Left cardiac atrium (tissue), 4 donors: ENCODE data around the gene ADRA2C. TPM values are rescaled to one million over a fixed set of nuclear protein-coding genes. Genes with fewer than 3 reads are reported as not detected.

Experiments used
- ATAC-seq, 2 donors: fragments of 200-7000 bp; cut with Tn5 transposase; one replicate each; pipeline ENCODE4 v1.9.1; 2020; ENCODE audit warnings: mild to moderate bottlenecking in 2 of 2, moderate library complexity in 2 of 2
- DNase-seq: peaks from one replicate; pipeline ENCODE4 v3.0.0-alpha.2; 2020
- intact Hi-C, 2 donors: fragments of 100-400 bp; cut with DNase I; formaldehyde crosslinking; loops; one replicate each; pipeline versions ENCODE4 v1.14.1 to v1.15.1; 2022 to 2023
- total RNA-seq, 2 donors: library from RNA; stranded (reverse); fragmentation: NEBNext Ultra II Directional; extraction: Animal tissue kit (Norgen Biotek cat#: 25700); gene quantifications; one replicate each; pipeline ENCODE4 v1.2.1, GENCODE V29; 2021
- donor health status: DM: no; HTN: yes; CAD: no.
- donor health status: DM: no; HTN: yes; CAD: no; lungs with severe emphysema.
- donor health status: DM: yes; HTN: yes; CAD: no.
- donor health status: Dilated cardiomyopathy.

The ADRA2C gene
- total RNA-seq, 2 donors from 2014 or later: 6.8 TPM

GRCh38 chr4:3786196-3786869 is 20.1 kb downstream of the ADRA2C start:
- DNase-seq: no peak
- ATAC-seq: peak; percentile 68 to 73

GRCh38 chr4:3787489-3788365 is 21.5 kb downstream of the ADRA2C start:
- intact Hi-C loops: no loop called here
- DNase-seq (no peak), ATAC-seq (no peak)

More at GRCh38 chr4:3786196-3786869, 20.1 kb downstream of the ADRA2C start:
- intact Hi-C loops: no loop called here

GRCh38 chr4:3788366-3788660 is 22.1 kb downstream of the ADRA2C start:
- intact Hi-C loops: no loop called here
- no peak for DNase-seq

GRCh38 chr4:3789587-3789986 is 23.4 kb downstream of the ADRA2C start:
- ATAC-seq (no peak), DNase-seq (no peak)
- intact Hi-C loops: no loop called here

More at GRCh38 chr4:3788366-3788660, 22.1 kb downstream of the ADRA2C start:
- no peak for ATAC-seq

GRCh38 chr4:3790006-3790561 is 23.9 kb downstream of the ADRA2C start:
- intact Hi-C loops: no loop called here
- no peak for ATAC-seq
- peak; percentile 5 for DNase-seq

GRCh38 chr4:3791256-3791655 is 25.1 kb downstream of the ADRA2C start:
- ATAC-seq: no peak
- peak; percentile 4 for DNase-seq
- intact Hi-C loops: no loop called here

GRCh38 chr4:3791910-3792542 is 25.8 kb downstream of the ADRA2C start:
- intact Hi-C loops: no loop called here
- ATAC-seq (peak; percentile 30 to 40), DNase-seq (peak; percentile 36)

GRCh38 chr4:3792813-3793212 is 26.6 kb downstream of the ADRA2C start:
- ATAC-seq (no peak), DNase-seq (peak; percentile 9)
- intact Hi-C loops: no loop called here

- DNase-seq: peak; percentile 1
- ATAC-seq: no peak
These were observed 27.4 kb downstream of the ADRA2C start for GRCh38 chr4:3793545-3793944.

GRCh38 chr4:3796960-3797359 is 30.8 kb downstream of the ADRA2C start:
- ATAC-seq (no peak), DNase-seq (peak; percentile 5)
- intact Hi-C loops: no loop called here

More at GRCh38 chr4:3793545-3793944, 27.4 kb downstream of the ADRA2C start:
- intact Hi-C loops: no loop called here

- peak; percentile 9 for DNase-seq
- intact Hi-C loops: no loop called here
These were observed 31.9 kb downstream of the ADRA2C start for GRCh38 chr4:3797831-3798790.

GRCh38 chr4:3799496-3799895 is 33.3 kb downstream of the ADRA2C start:
- intact Hi-C loops: no loop called here
- ATAC-seq (no peak), DNase-seq (peak; percentile 10)

More at GRCh38 chr4:3797831-3798790, 31.9 kb downstream of the ADRA2C start:
- ATAC-seq: no peak

- intact Hi-C loops: no loop called here
- ATAC-seq (no peak), DNase-seq (peak; percentile 4)
These were observed 34.2 kb downstream of the ADRA2C start for GRCh38 chr4:3800351-3800750.

- intact Hi-C loops: no loop called here
These were observed 35.3 kb downstream of the ADRA2C start for GRCh38 chr4:3801521-3801920.

GRCh38 chr4:3801931-3802550 is 35.9 kb downstream of the ADRA2C start:
- DNase-seq (peak; percentile 9), ATAC-seq (no peak)
- intact Hi-C loops: no loop called here

More at GRCh38 chr4:3801521-3801920, 35.3 kb downstream of the ADRA2C start:
- DNase-seq (peak; percentile 1), ATAC-seq (no peak)

- intact Hi-C loops: no loop called here
- DNase-seq (peak; percentile 7), ATAC-seq (no peak)
These were observed 36.6 kb downstream of the ADRA2C start for GRCh38 chr4:3802571-3803474.

GRCh38 chr4:3803475-3803847 is 37.3 kb downstream of the ADRA2C start:
- intact Hi-C loops: no loop called here
- DNase-seq: no peak
- ATAC-seq: no peak
